Measurements from ENCODE around the gene COL19A1.

Gene COL19A1

GRCh38 chr6:70176842-70177550 lies 310.6 kb downstream of the COL19A1 start:
- Histone ChIP-seq H3K4me2 (ENCODE audit: low read depth, low read length, poor library complexity, severe bottlenecking) (no peak overlapping the region), H2AFZ (ENCODE audit: low read length) (no peak overlapping the region), H3K27me3 (ENCODE audit: insufficient read depth, low read length, poor library complexity, severe bottlenecking) (no peaks in the 10 kb centered on the region), H3K79me2 (ENCODE audit: insufficient read depth, low read length) (no peaks in the 10 kb centered on the region), H4K20me1 (ENCODE audit: insufficient read depth, low read length, poor library complexity, severe bottlenecking) (no peaks in the 10 kb centered on the region), H3K4me3 (ENCODE audit: low read length, poor library complexity, severe bottlenecking) (no peak overlapping the region), H3K36me3 (ENCODE audit: insufficient read depth, low read length) (no peaks in the 10 kb centered on the region), H3F3A (ENCODE audit: low read depth) (no peaks in the 10 kb centered on the region), H3K9me3 (ENCODE audit: insufficient read depth, low read depth, low read length) (no peaks in the 10 kb centered on the region), H3K9me2 (replicated peaks; ENCODE audit: low read depth, low read length) (no peaks in the 10 kb centered on the region), H3K4me1 (ENCODE audit: insufficient read depth, low read length, poor library complexity, severe bottlenecking) (peaks cover 32% of the 10 kb centered on the region), H3K9ac (ENCODE audit: low read depth, low read length, poor library complexity, severe bottlenecking) (no peak overlapping the region)
- no peak for TF ChIP-seq CTCF (conservative IDR thresholded peaks at IDR 0.05; ENCODE audit: low read length)
- TF ChIP-seq EZH2phosphoT487 (IDR thresholded peaks at IDR 0.05; ENCODE audit: borderline replicate concordance): no peak

- no peaks in the 10 kb centered on the region for H4K20me1 ChIP-seq (ENCODE audit: insufficient read depth, low read length, poor library complexity, severe bottlenecking)
- no peaks in the 10 kb centered on the region for H3K79me2 ChIP-seq (ENCODE audit: insufficient read depth, low read length)
- no peak overlapping the region for H3K4me3 ChIP-seq (ENCODE audit: low read length, poor library complexity, severe bottlenecking)
- H2AFZ ChIP-seq (ENCODE audit: low read length): no peak overlapping the region
- H3K9me3 ChIP-seq (ENCODE audit: insufficient read depth, low read depth, low read length): no peaks in the 10 kb centered on the region
- no peaks in the 10 kb centered on the region for H3K27me3 ChIP-seq (ENCODE audit: insufficient read depth, low read length, poor library complexity, severe bottlenecking)
- H3K4me1 ChIP-seq (ENCODE audit: insufficient read depth, low read length, poor library complexity, severe bottlenecking): peaks cover 11% of the 10 kb centered on the region
- no peak overlapping the region for H3K9ac ChIP-seq (ENCODE audit: low read depth, low read length, poor library complexity, severe bottlenecking)
- H3F3A ChIP-seq (ENCODE audit: low read depth): no peaks in the 10 kb centered on the region
- H3K4me2 ChIP-seq (ENCODE audit: low read depth, low read length, poor library complexity, severe bottlenecking): peak overlapping the region; percentile 1
- TF ChIP-seq CTCF (conservative IDR thresholded peaks at IDR 0.05; ENCODE audit: low read length) (no peak), EZH2phosphoT487 (IDR thresholded peaks at IDR 0.05; ENCODE audit: borderline replicate concordance) (no peak)
- H3K9me2 ChIP-seq (replicated peaks; ENCODE audit: low read depth, low read length): no peaks in the 10 kb centered on the region
- no peaks in the 10 kb centered on the region for H3K36me3 ChIP-seq (ENCODE audit: insufficient read depth, low read length)
Observed at GRCh38 chr6:70180183-70180900, 314.0 kb downstream of the COL19A1 start.

GRCh38 chr6:70180901-70181599 lies 314.7 kb downstream of the COL19A1 start:
- H4K20me1 ChIP-seq (ENCODE audit: insufficient read depth, low read length, poor library complexity, severe bottlenecking): no peaks in the 10 kb centered on the region
- TF ChIP-seq CTCF (conservative IDR thresholded peaks at IDR 0.05; ENCODE audit: low read length) (no peak), EZH2phosphoT487 (IDR thresholded peaks at IDR 0.05; ENCODE audit: borderline replicate concordance) (no peak)
- H3K4me2 ChIP-seq (ENCODE audit: low read depth, low read length, poor library complexity, severe bottlenecking): peak overlapping the region; percentile 1
- H3F3A ChIP-seq (ENCODE audit: low read depth): no peaks in the 10 kb centered on the region
- no peak overlapping the region for H3K9ac ChIP-seq (ENCODE audit: low read depth, low read length, poor library complexity, severe bottlenecking)
- H3K4me3 ChIP-seq (ENCODE audit: low read length, poor library complexity, severe bottlenecking): no peak overlapping the region
- no peaks in the 10 kb centered on the region for H3K9me3 ChIP-seq (ENCODE audit: insufficient read depth, low read depth, low read length)
- H3K27me3 ChIP-seq (ENCODE audit: insufficient read depth, low read length, poor library complexity, severe bottlenecking): no peaks in the 10 kb centered on the region
- H3K9me2 ChIP-seq (replicated peaks; ENCODE audit: low read depth, low read length): no peaks in the 10 kb centered on the region
- H3K79me2 ChIP-seq (ENCODE audit: insufficient read depth, low read length): no peaks in the 10 kb centered on the region
- peaks cover 11% of the 10 kb centered on the region for H3K4me1 ChIP-seq (ENCODE audit: insufficient read depth, low read length, poor library complexity, severe bottlenecking)
- H2AFZ ChIP-seq (ENCODE audit: low read length): no peak overlapping the region
- H3K36me3 ChIP-seq (ENCODE audit: insufficient read depth, low read length): no peaks in the 10 kb centered on the region

All from Loucy (cell line).